Trophoblast cell (in vitro differentiated cells and primary cell): ENCODE results near the gene TEPSIN.

ENCODE experiments used
- DNase-seq, 2 donors: peaks; one replicate each; pipeline ENCODE4 v3.0.0-alpha.2; 2016
- H2AFZ ChIP-seq: 2 replicates; pipeline ENCODE4 v1.6.1; 2013; ENCODE audit warnings: low read length, moderate library complexity, mild to moderate bottlenecking; ENCODE audit not compliant: insufficient read depth, poor library complexity
- H2AK5ac ChIP-seq: 2 replicates; pipeline ENCODE4 v1.6.1; 2013; ENCODE audit warnings: mild to moderate bottlenecking, low read length
- H2BK120ac ChIP-seq: 2 replicates; pipeline ENCODE4 v1.6.1; 2013; ENCODE audit warnings: low read length, mild to moderate bottlenecking, moderate library complexity; ENCODE audit not compliant: insufficient read depth, poor library complexity
- H2BK12ac ChIP-seq: 2 replicates; pipeline ENCODE4 v1.6.1; 2013; ENCODE audit warnings: mild to moderate bottlenecking, low read length, moderate library complexity
- H2BK5ac ChIP-seq: 2 replicates; pipeline ENCODE4 v1.6.1; 2013; ENCODE audit warnings: low read length, low read depth, moderate library complexity, mild to moderate bottlenecking; ENCODE audit not compliant: poor library complexity
- H3K14ac ChIP-seq: 2 replicates; pipeline ENCODE4 v1.6.1; 2013; ENCODE audit warnings: mild to moderate bottlenecking, low read length
- H3K18ac ChIP-seq: 2 replicates; pipeline ENCODE4 v1.6.1; 2013; ENCODE audit warnings: mild to moderate bottlenecking, low read length
- H3K23ac ChIP-seq: 2 replicates; pipeline ENCODE4 v1.6.1; 2013; ENCODE audit warnings: low read length
- H3K27ac ChIP-seq: 2 replicates; pipeline ENCODE4 v1.5.1; 2013; ENCODE audit warnings: low read depth, mild to moderate bottlenecking, inconsistent platforms, low read length, moderate library complexity
- H3K27me3 ChIP-seq: 2 replicates; pipeline ENCODE4 v1.6.1; 2013; ENCODE audit warnings: inconsistent platforms, mild to moderate bottlenecking, low read length, moderate library complexity; ENCODE audit not compliant: insufficient read depth
- H3K36me3 ChIP-seq, 2 experiments: 1 replicate in 1 of 2; 2 replicates in 1 of 2; pipeline ENCODE4 v1.6.1; 2013; ENCODE audit warnings: low read length in 2 of 2, mild to moderate bottlenecking in 2 of 2, moderate library complexity in 1 of 2; ENCODE audit not compliant: insufficient read depth in 2 of 2, control insufficient read depth in 1 of 2
- H3K4ac ChIP-seq: 2 replicates; pipeline ENCODE4 v1.6.1; 2013; ENCODE audit warnings: low read depth, mild to moderate bottlenecking, low read length, moderate library complexity
- H3K4me1 ChIP-seq, 2 experiments: 1 replicate in 1 of 2; 2 replicates in 1 of 2; pipeline ENCODE4 v1.6.1; 2013; ENCODE audit warnings: low read length in 2 of 2, mild to moderate bottlenecking in 2 of 2, moderate library complexity in 1 of 2; ENCODE audit not compliant: insufficient read depth in 2 of 2, control insufficient read depth in 1 of 2
- H3K4me2 ChIP-seq: 2 replicates; pipeline ENCODE4 v1.6.1; 2013; ENCODE audit warnings: inconsistent platforms, mild to moderate bottlenecking, low read length, moderate library complexity
- H3K4me3 ChIP-seq: 2 replicates; pipeline ENCODE4 v1.5.1; 2013; ENCODE audit warnings: mild to moderate bottlenecking, low read depth, low read length, inconsistent platforms
- H3K79me1 ChIP-seq: one replicate; pipeline ENCODE4 v1.6.1; 2013; ENCODE audit warnings: low read length
- H3K79me2 ChIP-seq: 2 replicates; pipeline ENCODE4 v1.6.1; 2013; ENCODE audit warnings: low read length, mild to moderate bottlenecking; ENCODE audit not compliant: control insufficient read depth, insufficient read depth, poor library complexity
- H3K9ac ChIP-seq: 2 replicates; pipeline ENCODE4 v1.6.1; 2013; ENCODE audit warnings: mild to moderate bottlenecking, low read length
- H3K9me3 ChIP-seq: 2 replicates; pipeline ENCODE4 v1.6.1; 2013; ENCODE audit warnings: low read depth, mild to moderate bottlenecking, control low read depth, inconsistent platforms, low read length; ENCODE audit not compliant: insufficient read depth
- H4K12ac ChIP-seq: 2 replicates; pipeline ENCODE4 v1.6.1; 2013; ENCODE audit warnings: low read depth, mild to moderate bottlenecking, low read length, moderate library complexity
- H4K8ac ChIP-seq: 2 replicates; pipeline ENCODE4 v1.6.1; 2013; ENCODE audit warnings: low read depth, mild to moderate bottlenecking, low read length, moderate library complexity
- H4K91ac ChIP-seq: one replicate; pipeline ENCODE4 v1.6.1; 2013; ENCODE audit warnings: low read depth, mild to moderate bottlenecking, low read length, moderate library complexity
- WGBS: extraction: QIAGEN DNeasy Blood & Tissue Kit; methylation state at CpG from one replicate; pipeline ENCODE4 v1.1.7; 2013; ENCODE audit warnings: missing lambda C conversion rate; ENCODE audit not compliant: insufficient read length, insufficient coverage; ENCODE audit errors: extremely low coverage; 5-methylcytosine and 5-hydroxymethylcytosine counted together

Gene TEPSIN

GRCh38 chr17:81254955-81255717 lies 16.3 kb upstream of the TEPSIN start:
- Histone ChIP-seq H2BK5ac (no peak overlapping the region), H3K4ac (no peak overlapping the region), H2AK5ac (no peak overlapping the region), H3K23ac (no peak overlapping the region), H3K27me3 (no peaks in the 10 kb centered on the region), H3K4me1 (no peaks in the 10 kb centered on the region), H3K4me2 (no peak overlapping the region), H3K9me3 (peaks cover 4% of the 10 kb centered on the region), H4K91ac (no peak overlapping the region), H2BK12ac (no peak overlapping the region), H3K27ac (no peak overlapping the region), H3K4me3 (no peak overlapping the region), H2AFZ (no peak overlapping the region), H4K8ac (no peak overlapping the region), H3K36me3 (peaks cover 51 to 65% of the 10 kb centered on the region in 2 experiments), H3K9ac (no peak overlapping the region), H3K18ac (no peak overlapping the region), H4K12ac (no peak overlapping the region), H3K14ac (no peak overlapping the region), H3K79me1 (no peaks in the 10 kb centered on the region), H2BK120ac (no peak overlapping the region), H3K79me2 (no peaks in the 10 kb centered on the region)
- peak; percentile 15 to 33 for DNase-seq
- WGBS, result no CpG with 5 or more reads among the region's 35 CpGs

- no peaks in the 10 kb centered on the region for H3K79me1 ChIP-seq
- no peak overlapping the region for H4K91ac ChIP-seq
- H3K4ac ChIP-seq, result no peak overlapping the region
- H3K4me1 ChIP-seq, result no peaks in the 10 kb centered on the region
- no peak overlapping the region for H3K18ac ChIP-seq
- H2AFZ ChIP-seq, result no peak overlapping the region
- no peak overlapping the region for H2BK120ac ChIP-seq
- H4K12ac ChIP-seq, result no peak overlapping the region
- peak in 1 of 2 donors; percentile 54 for DNase-seq
- no peak overlapping the region for H4K8ac ChIP-seq
- no peak overlapping the region for H2BK5ac ChIP-seq
- H3K14ac ChIP-seq, result no peak overlapping the region
- no peaks in the 10 kb centered on the region for H3K27me3 ChIP-seq
- no peaks in the 10 kb centered on the region for H3K79me2 ChIP-seq
- H3K27ac ChIP-seq, result no peak overlapping the region
- no CpG with 5 or more reads among the region's 19 CpGs for WGBS
- peaks cover 4% of the 10 kb centered on the region for H3K9me3 ChIP-seq
- no peak overlapping the region for H3K9ac ChIP-seq
- peak overlapping the region; percentile 38 for H3K4me3 ChIP-seq
- no peak overlapping the region for H3K4me2 ChIP-seq
- H3K23ac ChIP-seq, result no peak overlapping the region
- no peak overlapping the region for H2AK5ac ChIP-seq
- H2BK12ac ChIP-seq, result no peak overlapping the region
- H3K36me3 ChIP-seq, result peaks cover 36 to 58% of the 10 kb centered on the region in 2 experiments
Measured at GRCh38 chr17:81253358-81254131, 14.7 kb upstream of the TEPSIN start.

GRCh38 chr17:81252987-81253329 lies 14.1 kb upstream of the TEPSIN start:
- no CpG with 5 or more reads among the region's 15 CpGs for WGBS
- Histone ChIP-seq H3K27me3 (no peaks in the 10 kb centered on the region), H3K14ac (no peak overlapping the region), H4K12ac (no peak overlapping the region), H2BK120ac (no peak overlapping the region), H4K8ac (no peak overlapping the region), H4K91ac (no peak overlapping the region), H3K4ac (no peak overlapping the region), H3K36me3 (peaks cover 33 to 52% of the 10 kb centered on the region in 2 experiments), H2AFZ (no peak overlapping the region), H3K79me2 (no peaks in the 10 kb centered on the region), H3K4me2 (no peak overlapping the region), H3K18ac (no peak overlapping the region), H3K79me1 (no peaks in the 10 kb centered on the region), H2AK5ac (no peak overlapping the region), H3K23ac (no peak overlapping the region), H3K4me3 (no peak overlapping the region), H3K27ac (no peak overlapping the region), H2BK12ac (no peak overlapping the region), H3K9ac (no peak overlapping the region), H2BK5ac (no peak overlapping the region), H3K9me3 (peaks cover 4% of the 10 kb centered on the region), H3K4me1 (no peaks in the 10 kb centered on the region)
- no peak for DNase-seq

- Histone ChIP-seq H4K91ac (no peak overlapping the region), H3K79me1 (no peaks in the 10 kb centered on the region), H3K4me2 (no peak overlapping the region), H2AK5ac (no peak overlapping the region), H3K9me3 (peaks cover 4% of the 10 kb centered on the region), H3K27me3 (no peaks in the 10 kb centered on the region), H4K8ac (no peak overlapping the region), H3K23ac (no peak overlapping the region), H3K9ac (no peak overlapping the region), H3K14ac (no peak overlapping the region), H2BK120ac (no peak overlapping the region), H3K36me3 (peaks cover 31 to 48% of the 10 kb centered on the region in 2 experiments), H3K4me1 (no peaks in the 10 kb centered on the region), H3K18ac (no peak overlapping the region), H2BK12ac (no peak overlapping the region), H3K4me3 (no peak overlapping the region), H3K79me2 (no peaks in the 10 kb centered on the region), H2AFZ (no peak overlapping the region), H2BK5ac (no peak overlapping the region), H4K12ac (no peak overlapping the region), H3K27ac (no peak overlapping the region), H3K4ac (no peak overlapping the region)
- no peak for DNase-seq
- no CpG with 5 or more reads among the region's 15 CpGs for WGBS
Measured at GRCh38 chr17:81252326-81252986, 13.6 kb upstream of the TEPSIN start.
